ENCODE data around the gene MYO3B.

The MYO3B gene

DNA sequence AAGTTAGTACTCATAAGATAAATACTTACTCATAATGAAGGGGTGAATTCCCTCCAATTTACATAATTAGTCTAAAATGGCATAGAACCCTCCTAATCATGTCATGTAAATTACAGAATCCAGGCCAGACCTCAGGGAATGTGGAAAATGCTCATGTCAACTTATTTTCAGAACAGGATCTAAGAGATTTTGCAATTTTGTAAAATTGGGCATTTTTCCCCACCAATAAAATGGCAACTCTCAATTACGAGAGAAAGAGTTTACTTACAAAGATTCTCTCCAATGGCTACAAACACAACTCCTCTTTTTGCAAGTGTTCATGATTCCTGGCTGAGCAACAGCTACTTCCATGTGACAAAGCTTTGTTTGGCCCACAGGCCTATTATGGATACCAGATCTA, 503.4 kb downstream of the MYO3B start:
- Histone ChIP-seq H3K36me3 (ENCODE audit: low read length) (no peaks in the 10 kb centered on the region), H3K27me3 (ENCODE audit: low read length) (no peaks in the 10 kb centered on the region), H4K20me1 (ENCODE audit: low read depth, low read length) (no peaks in the 10 kb centered on the region), H3K27ac (ENCODE audit: low read depth, low read length) (no peak overlapping the region), H3K9me3 (ENCODE audit: insufficient read depth, low read length) (no peaks in the 10 kb centered on the region), H3K4me2 (ENCODE audit: low read depth, low read length, poor library complexity, severe bottlenecking) (no peak overlapping the region), H2AFZ (ENCODE audit: low read depth, low read length, severe bottlenecking) (no peak overlapping the region), H3K4me3 (ENCODE audit: insufficient read depth, low read length, poor library complexity, severe bottlenecking) (no peak overlapping the region), H3K9ac (ENCODE audit: low read length) (no peak overlapping the region), H3K79me2 (ENCODE audit: insufficient read depth, low read length) (no peaks in the 10 kb centered on the region), H3F3A (ENCODE audit: insufficient read depth) (no peaks in the 10 kb centered on the region), H3K9me2 (replicated peaks; ENCODE audit: insufficient read depth, low read length) (no peaks in the 10 kb centered on the region)
- TF ChIP-seq, protein P1, sequence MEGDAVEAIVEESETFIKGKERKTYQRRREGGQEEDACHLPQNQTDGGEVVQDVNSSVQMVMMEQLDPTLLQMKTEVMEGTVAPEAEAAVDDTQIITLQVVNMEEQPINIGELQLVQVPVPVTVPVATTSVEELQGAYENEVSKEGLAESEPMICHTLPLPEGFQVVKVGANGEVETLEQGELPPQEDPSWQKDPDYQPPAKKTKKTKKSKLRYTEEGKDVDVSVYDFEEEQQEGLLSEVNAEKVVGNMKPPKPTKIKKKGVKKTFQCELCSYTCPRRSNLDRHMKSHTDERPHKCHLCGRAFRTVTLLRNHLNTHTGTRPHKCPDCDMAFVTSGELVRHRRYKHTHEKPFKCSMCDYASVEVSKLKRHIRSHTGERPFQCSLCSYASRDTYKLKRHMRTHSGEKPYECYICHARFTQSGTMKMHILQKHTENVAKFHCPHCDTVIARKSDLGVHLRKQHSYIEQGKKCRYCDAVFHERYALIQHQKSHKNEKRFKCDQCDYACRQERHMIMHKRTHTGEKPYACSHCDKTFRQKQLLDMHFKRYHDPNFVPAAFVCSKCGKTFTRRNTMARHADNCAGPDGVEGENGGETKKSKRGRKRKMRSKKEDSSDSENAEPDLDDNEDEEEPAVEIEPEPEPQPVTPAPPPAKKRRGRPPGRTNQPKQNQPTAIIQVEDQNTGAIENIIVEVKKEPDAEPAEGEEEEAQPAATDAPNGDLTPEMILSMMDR (IDR thresholded peaks at IDR 0.05; ENCODE audit: insufficient read depth, low read length, poor library complexity, severe bottlenecking): no peak
- no peak for TF ChIP-seq EZH2phosphoT487 (conservative IDR thresholded peaks at IDR 0.05; ENCODE audit: low read length)

DNA sequence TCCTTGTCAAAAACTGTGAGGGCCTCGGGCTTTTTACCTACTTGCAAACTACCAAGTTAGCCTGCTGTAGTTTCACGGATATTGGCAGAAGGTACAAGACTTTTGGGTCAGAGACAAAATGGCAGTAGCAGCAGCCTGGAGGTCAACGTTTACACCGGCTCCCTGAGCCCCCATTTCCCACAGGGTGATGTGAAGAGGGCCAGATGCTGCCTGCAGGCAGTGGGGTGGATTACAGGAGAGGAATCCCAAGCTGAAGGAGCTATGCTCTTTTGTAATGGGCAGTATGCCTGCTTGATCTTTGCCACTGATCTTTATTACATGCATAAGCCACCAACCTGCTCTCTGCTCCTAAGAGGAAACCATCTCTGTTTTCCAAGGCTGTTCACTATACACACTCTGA, 507.6 kb downstream of the MYO3B start:
- no peak overlapping the region for H2AFZ ChIP-seq (ENCODE audit: low read depth, low read length, severe bottlenecking)
- no peaks in the 10 kb centered on the region for H3F3A ChIP-seq (ENCODE audit: insufficient read depth)
- H3K36me3 ChIP-seq (ENCODE audit: low read length): no peaks in the 10 kb centered on the region
- H3K27ac ChIP-seq (ENCODE audit: low read depth, low read length): no peak overlapping the region
- H3K4me2 ChIP-seq (ENCODE audit: low read depth, low read length, poor library complexity, severe bottlenecking): no peak overlapping the region
- H4K20me1 ChIP-seq (ENCODE audit: low read depth, low read length): no peaks in the 10 kb centered on the region
- H3K27me3 ChIP-seq (ENCODE audit: low read length): no peaks in the 10 kb centered on the region
- no peak for TF ChIP-seq EZH2phosphoT487 (conservative IDR thresholded peaks at IDR 0.05; ENCODE audit: low read length)
- TF ChIP-seq, protein P1 (IDR thresholded peaks at IDR 0.05; ENCODE audit: insufficient read depth, low read length, poor library complexity, severe bottlenecking): no peak
- no peaks in the 10 kb centered on the region for H3K9me3 ChIP-seq (ENCODE audit: insufficient read depth, low read length)
- no peaks in the 10 kb centered on the region for H3K9me2 ChIP-seq (replicated peaks; ENCODE audit: insufficient read depth, low read length)
- no peak overlapping the region for H3K4me3 ChIP-seq (ENCODE audit: insufficient read depth, low read length, poor library complexity, severe bottlenecking)
- no peaks in the 10 kb centered on the region for H3K79me2 ChIP-seq (ENCODE audit: insufficient read depth, low read length)
- no peak overlapping the region for H3K9ac ChIP-seq (ENCODE audit: low read length)

DNA sequence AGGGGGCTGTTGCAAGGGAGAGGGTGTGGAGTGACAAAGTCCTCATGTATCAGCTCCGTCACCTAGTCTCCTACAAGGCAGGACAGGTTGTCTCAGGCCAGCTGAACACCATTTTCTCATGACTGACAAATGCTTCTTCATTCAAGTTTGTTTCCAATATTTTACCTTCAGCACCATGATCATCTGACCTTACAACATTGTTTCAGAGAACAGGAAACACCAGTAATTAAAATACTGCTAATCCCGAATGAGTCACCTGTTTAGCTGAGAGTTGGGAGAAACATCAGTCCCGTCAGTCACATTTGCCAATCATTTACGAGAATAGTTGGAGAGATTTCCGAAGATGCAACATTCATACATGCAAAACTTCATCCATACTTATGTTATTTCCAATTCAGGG, 511.5 kb downstream of the MYO3B start:
- no peaks in the 10 kb centered on the region for H3K27me3 ChIP-seq (ENCODE audit: low read length)
- no peaks in the 10 kb centered on the region for H3K9me2 ChIP-seq (replicated peaks; ENCODE audit: insufficient read depth, low read length)
- H3K9ac ChIP-seq (ENCODE audit: low read length): no peak overlapping the region
- no peaks in the 10 kb centered on the region for H3K36me3 ChIP-seq (ENCODE audit: low read length)
- no peaks in the 10 kb centered on the region for H3F3A ChIP-seq (ENCODE audit: insufficient read depth)
- H2AFZ ChIP-seq (ENCODE audit: low read depth, low read length, severe bottlenecking): no peak overlapping the region
- no peak overlapping the region for H3K4me2 ChIP-seq (ENCODE audit: low read depth, low read length, poor library complexity, severe bottlenecking)
- TF ChIP-seq, protein P1 (IDR thresholded peaks at IDR 0.05; ENCODE audit: insufficient read depth, low read length, poor library complexity, severe bottlenecking): no peak
- TF ChIP-seq EZH2phosphoT487 (conservative IDR thresholded peaks at IDR 0.05; ENCODE audit: low read length): no peak
- H3K4me3 ChIP-seq (ENCODE audit: insufficient read depth, low read length, poor library complexity, severe bottlenecking): no peak overlapping the region
- H3K79me2 ChIP-seq (ENCODE audit: insufficient read depth, low read length): no peaks in the 10 kb centered on the region
- H4K20me1 ChIP-seq (ENCODE audit: low read depth, low read length): no peaks in the 10 kb centered on the region
- no peak overlapping the region for H3K27ac ChIP-seq (ENCODE audit: low read depth, low read length)
- no peaks in the 10 kb centered on the region for H3K9me3 ChIP-seq (ENCODE audit: insufficient read depth, low read length)

All from SU-DHL-6 (cell line).